HG03108 (cell line): ENCODE data around the gene RBMS3.
"Not testable (repeated sequence)": the region's sequence is repeated elsewhere in the genome, so short reads cannot be mapped to it uniquely, and the experiment has no call there.

Source experiments
- ATAC-seq: cut with Tn5 transposase; IDR thresholded peaks from one replicate; pipeline ENCODE4 v1.9.1; 2021; ENCODE audit warnings: moderate library complexity; ENCODE audit not compliant: unreplicated experiment

Gene RBMS3

DNA sequence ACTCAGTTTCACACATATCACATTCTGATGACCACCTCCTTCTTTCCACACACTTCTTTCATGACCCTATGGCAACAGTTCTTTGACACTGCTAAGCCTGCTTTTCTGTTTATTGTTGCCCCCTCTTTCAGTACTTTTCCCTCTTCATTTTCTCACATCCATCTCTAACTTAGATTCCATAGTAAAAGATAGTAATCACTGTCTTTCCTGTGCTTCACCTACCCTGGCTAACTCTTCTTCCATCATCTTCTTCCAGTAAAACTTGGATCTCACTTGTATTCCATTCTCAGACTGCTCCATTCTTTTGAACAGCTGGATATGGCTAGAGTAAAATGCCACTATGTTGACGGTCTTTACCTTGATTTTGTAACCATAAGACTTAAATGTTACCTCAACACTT, 692.9 kb downstream of the RBMS3 start:
- ATAC-seq = no peak

DNA sequence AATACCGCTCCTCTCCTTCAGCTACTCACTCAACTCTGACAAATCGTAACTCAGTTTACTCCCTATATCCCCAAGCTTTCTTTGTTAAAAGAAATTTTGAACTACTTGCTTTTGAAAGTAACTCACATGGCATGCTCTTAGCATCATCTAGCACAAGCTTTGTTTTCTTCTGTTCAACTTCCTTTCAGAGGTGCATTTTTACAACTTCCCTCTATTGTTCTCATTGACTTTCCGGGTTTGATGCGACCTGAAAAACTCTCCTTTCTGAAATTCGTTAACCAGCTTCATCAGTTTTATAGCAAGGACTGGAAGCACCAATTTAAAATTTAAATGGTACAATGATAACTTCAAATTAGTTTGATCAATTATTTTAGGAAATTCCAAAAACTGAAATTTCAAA, 696.0 kb downstream of the RBMS3 start:
- no peak for ATAC-seq

DNA sequence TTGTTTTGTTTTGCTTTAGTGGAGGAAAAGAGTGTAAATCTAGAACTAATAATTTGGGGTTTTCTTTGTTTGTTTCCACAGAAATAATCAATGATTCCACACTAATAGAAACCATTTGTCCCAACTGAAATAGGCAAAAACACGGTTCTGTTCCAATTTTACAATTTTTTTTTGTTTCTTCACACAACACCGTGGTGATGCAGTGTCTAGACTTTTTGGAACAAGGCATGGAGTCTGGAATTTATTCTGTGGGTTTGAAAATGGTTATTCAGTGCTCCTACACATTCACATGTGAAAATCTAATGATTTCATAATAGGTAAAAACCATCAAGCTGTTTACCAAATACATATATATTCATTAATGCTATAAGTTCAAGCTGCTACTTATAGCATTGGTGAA, 696.5 kb downstream of the RBMS3 start:
- no peak for ATAC-seq

DNA sequence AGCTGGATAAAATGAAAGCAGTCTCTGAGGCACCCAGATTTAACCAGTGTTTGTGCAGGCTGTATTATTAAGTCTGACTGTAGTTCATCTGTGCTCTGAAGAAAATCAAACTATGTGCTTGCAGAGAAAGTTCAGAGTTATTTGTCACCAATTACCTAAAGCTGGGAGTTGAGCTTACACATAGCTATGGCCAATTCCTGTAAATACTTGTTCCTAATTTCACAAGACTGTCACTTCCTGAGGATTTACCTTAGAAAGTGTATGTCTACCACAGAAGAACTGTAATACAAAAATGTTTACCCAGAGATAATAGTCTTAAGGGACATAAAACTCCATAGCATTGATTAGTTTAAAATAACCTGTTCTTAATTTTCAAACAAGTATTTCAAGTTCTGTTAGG, 697.2 kb downstream of the RBMS3 start:
- no peak for ATAC-seq

DNA sequence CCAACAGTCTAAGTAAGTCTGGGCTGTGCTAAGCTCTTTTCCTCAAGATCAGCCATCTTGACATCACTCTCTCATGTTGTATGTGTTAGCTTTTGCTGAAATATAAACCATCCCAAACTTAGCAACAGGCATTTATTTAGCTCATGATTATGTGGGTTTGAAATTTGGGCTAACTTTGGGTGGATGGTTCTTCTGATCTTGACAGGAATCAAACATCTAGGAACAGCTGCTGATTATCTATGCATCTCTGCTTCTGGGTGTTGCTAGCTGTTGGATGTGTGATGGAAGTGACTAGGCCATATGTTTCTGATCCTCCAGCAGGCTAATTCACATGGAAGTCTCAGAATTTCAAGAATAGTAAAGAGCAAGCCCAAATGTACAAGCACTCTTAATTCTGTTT, 710.3 kb downstream of the RBMS3 start:
- no peak for ATAC-seq

DNA sequence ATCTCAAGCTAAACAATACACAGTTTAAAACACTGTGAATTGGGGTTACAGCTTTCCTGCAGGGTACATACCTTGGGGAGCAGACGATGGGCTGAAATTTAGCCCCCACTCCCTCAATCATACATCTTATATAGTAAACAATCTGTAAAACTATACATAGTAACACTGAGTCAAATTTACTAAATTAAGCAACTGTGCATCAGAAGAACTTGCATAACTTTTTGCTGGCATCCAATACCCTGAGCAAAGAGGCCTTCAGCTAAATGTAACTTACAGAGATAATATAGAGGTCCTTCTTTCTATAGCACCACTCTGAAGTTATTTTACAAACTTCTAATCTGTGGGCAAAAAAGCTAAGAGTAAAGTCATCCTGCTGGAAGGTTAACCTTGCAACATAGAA, 721.9 kb downstream of the RBMS3 start:
- no peak for ATAC-seq

DNA sequence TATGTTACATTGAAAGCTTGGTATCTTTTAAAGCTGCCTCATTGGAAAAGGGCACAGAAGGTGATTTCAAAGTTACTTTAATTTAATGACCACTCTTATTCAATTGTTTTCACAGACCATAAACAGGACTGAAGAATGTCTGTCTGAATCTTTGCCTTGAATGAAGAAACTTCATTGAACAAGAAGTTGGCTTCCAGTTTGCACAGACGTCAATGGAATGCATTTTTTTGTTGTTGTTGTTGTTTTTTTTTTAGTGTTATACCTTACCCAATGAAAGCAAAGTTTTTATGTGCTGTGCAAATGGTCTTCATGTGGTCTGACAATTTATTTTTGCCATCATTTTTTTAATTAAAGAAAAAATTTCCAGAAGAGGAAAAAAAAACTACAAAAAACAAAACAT, 722.9 kb downstream of the RBMS3 start:
- no peak for ATAC-seq

DNA sequence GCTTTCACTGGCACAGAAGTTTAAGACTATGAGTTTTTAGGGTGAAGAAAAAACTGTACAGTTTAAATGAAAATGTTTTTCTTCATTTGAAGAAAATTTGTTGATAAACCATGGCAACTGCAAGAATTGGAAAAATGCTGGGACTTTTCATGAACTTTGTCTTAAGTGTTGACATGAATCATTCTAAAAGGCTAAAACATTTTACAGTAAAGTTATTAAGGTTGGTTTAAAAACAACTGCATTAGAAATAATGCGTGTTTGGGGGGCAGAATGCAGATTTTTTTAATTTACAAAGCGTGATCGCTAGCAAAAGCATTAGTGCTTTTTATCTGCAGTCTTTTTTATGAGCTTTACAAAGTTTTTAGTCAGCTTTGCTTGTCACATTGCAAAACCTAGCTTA, 723.6 kb downstream of the RBMS3 start:
- ATAC-seq = no peak

DNA sequence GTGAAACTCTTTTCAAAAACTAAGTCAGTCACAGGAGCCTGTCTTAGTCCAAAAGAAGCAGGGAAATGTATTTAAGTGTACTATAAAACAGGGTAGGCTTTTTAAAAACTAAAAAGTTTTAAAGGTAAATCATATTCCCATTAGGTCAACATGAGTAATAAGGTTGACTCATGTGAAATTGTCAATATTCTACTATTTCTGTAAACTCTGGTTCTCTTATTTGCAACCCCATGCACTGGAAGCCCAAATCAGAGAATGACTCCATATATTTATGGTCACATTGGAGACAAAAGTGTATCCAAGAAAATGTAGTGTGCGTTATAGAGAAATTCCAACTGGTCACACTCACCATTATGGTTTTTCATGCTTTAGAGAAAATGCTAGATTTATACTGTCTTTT, 725.2 kb downstream of the RBMS3 start:
- ATAC-seq = no peak

DNA sequence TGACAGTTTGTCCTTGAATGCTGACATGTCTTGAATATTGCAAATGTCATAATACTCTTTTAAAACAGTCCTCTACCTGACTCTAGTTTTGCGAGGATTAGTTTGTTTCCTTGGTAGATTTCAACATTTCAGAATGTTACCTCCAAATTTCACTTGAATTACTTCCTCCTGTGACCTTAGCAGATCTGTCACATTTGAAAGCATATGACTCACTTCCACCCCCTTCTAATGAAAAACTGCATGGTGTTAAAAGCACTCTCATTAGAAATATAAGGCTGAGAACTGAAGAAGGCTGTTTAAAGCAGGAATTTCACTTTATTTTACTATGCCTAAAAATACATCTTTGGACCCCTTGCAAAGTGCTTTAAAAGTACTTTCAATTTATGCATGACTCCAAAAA, 726.8 kb downstream of the RBMS3 start:
- no peak for ATAC-seq

DNA sequence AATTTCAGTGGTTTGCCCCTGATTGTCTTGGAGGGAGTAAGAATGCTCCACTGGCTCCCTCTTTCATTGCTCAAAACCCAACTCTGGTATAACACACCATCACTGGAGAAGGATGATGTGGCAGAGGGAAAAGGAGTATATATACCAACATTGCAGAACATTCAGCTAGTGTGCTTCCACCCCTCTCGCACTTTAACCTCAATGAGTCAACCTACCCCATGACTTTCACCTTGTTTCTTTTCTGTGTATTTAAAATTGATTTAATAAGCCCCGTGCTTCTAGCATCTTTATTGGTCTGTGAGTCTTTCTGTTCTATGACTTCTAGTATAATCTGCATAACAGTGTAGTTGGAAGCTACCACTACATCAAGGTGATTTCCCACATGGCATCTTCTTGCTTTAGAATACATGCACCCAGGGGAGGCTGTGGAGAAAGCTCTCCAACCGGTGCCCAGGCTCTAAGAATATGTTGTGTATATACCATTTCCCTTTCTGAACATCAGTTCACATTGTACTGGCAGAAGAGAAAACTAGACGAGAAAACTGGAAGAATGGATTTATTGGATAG, 730.4 kb downstream of the RBMS3 start:
- no peak for ATAC-seq

DNA sequence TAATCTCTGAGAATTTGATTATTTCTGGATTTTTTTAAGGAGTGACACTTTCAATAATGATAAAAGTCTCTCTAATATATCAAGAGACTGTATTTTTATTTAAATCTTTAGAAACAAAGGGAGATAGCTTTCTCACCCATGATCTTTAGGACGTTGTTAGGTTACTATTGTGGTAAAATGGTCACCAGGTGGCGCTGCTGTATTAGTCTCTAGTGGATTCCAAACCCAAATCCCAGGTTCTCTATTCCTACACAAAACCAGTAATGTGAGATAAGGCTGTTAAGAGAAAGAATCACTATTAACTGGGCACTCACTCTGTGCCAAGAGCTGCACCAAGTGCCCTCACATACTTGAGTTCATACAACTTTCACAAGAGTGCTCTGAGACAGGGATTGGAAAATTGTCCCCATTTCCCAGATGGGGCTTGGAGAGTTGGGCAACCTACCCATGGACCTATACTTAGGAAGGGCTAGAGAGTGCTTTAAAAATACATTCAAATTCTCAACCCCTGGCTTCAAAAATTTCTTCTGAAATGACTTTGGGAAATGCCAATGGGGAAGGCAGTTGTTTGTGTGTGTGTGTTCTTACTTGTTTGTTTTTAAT, 732.2 kb downstream of the RBMS3 start:
- no peak for ATAC-seq

DNA sequence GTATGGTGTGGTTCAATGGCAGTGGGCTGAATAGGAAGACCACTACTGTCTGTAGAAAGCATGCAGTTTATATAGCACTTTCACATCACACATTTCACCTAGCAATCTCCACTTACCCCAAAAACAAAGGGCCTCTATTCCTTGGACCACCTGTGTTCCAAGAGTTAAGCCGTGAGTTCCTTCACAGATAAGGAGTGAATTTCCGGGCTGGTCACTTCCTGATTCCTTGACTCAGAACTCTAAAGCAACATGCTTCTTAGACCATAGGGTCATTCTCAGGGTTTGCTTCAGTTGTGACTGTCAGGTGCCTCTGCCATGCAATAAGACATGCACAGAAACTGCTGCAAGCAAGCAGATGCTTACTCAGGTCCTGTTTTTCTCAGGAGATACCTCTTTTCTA, 737.0 kb downstream of the RBMS3 start:
- no peak for ATAC-seq

DNA sequence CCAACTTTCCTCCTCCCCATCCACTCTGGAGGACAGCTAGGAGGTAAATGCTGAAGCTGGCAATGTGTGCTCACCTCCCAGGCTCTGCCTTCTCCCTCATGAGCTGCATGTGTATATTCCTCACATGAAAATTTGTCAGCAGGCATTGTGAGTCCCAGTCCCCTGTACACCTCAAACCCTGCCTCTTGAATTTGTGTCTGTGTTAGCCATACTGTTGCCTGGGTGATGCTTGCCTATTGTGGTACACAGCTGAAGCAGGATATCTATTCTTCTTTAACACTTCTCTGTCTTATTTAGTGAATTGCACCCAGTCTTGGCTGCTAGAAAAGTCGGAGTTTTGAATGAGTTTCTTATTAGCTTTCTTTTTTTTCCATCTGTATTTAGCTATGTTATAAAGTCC, 739.5 kb downstream of the RBMS3 start:
- ATAC-seq = no peak

DNA sequence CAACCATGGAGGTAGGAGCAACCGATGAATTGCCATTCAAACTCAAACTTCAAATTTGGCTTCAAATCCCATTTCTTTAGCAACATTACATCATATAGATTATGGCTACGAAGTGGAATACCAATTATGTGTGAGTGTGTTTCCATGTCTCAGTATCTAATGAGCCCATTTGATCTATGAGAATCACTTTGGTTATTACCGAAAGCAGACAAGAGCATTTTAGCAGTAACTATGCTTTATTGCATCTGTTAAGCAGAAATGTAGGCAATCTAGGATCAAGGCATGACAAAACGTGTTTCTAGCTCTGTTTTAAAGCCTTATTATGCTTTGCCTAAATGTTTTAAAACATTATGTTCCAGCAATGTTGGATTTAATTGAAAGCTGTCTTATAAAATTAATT, 743.6 kb downstream of the RBMS3 start:
- no peak for ATAC-seq

DNA sequence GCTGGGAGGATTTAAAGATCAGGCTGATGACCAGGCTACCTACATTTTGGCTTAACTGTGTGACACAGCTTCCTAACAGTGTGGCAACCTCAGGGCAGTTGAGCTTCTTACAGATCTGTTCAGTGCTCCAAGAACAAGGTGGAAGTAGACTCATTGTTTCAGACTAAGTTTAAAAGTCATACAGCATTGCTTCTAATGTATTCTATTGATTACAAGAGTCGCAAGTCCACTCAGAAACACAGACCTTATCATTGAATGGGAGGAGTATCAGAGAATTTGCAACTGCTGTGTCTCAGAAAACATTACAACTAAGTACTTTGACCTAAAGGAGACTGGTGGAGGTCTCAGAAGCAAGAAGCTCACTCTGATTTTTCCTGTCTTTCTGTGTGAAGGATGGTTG, 746.0 kb downstream of the RBMS3 start:
- no peak for ATAC-seq

DNA sequence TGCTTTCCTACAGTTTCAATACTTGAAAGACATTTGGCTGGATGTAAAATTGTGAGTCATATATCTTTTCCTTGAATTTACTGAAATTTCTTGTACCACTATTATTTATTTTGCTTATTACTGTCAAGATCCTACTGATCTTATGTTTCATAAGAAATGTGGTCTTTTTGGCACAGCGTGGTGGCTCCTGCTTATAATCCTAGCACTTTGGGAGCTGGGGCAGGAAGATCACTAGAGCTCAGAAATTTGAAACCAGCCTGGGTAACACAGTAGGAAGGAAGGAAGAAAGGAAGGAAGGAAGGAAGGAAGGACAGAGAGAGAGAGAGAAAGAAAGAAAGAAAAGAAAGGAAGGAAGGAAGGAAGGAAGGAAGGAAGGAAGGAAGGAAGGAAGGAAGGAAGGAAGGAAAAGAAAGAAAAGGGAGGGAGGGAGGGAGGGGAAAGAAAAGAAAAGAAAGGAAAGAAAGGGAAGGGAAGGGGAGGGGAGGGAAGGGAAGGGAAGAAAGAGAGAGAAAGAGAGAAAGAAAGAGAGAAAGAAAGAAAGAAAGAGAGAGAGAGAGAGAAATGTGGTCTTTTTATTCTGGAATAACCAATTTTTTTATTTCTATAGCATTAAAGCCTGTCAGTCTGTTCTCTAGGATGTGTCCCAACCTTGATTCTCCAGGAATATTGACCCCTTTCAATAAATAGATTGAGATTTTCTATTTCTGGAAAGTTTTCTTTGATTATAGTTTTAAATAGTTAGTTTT, 753.5 kb downstream of the RBMS3 start:
- no peak for ATAC-seq

DNA sequence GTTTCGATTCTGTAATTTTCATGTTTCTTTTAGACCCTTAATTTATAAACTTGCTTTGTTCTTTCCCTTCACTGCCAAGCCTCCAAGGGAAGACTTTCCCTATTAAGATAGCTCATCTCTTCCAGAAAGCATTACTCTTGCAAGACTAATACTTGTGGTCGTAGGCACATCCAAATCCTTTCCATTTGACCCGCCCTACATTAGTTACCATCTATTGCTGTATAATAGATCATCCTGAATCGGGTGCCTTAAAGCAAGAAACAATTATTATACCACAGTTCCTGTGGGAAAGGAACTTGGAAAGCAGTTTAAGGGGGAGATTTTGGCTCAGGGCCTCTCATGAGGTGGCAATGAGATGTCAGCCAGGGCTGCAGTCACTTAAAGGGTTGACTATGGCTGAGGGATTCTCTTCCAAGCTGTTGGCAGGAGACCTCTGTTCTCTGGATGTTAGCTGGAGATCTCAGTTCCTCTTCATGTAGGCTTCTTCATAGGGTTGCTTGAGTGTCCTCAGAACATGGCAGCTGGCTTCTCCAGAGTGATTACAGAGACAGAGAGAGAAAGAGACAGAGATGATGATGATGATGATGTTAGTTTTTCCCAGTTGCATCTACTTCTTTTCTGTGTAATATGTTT, 755.2 kb downstream of the RBMS3 start:
- ATAC-seq = no peak

DNA sequence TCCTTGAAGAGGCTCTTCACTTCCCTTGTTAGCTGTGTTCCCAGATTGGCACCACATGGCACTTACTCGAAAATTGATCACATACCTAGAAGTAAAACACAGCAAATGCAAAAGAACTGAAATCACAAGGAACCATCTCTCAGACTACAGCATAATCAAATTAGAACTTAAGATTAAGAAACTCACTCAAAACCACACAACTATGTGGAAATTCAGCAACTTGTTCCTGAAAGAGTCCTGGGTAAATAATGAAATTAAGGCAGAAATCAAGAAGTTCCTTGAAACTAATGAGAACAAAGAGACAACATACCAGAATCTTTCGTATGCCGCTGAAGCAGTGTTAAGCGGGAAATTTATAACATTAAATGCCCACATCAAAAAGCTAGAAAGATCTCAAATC, 759.3 kb downstream of the RBMS3 start:
- no peak for ATAC-seq

DNA sequence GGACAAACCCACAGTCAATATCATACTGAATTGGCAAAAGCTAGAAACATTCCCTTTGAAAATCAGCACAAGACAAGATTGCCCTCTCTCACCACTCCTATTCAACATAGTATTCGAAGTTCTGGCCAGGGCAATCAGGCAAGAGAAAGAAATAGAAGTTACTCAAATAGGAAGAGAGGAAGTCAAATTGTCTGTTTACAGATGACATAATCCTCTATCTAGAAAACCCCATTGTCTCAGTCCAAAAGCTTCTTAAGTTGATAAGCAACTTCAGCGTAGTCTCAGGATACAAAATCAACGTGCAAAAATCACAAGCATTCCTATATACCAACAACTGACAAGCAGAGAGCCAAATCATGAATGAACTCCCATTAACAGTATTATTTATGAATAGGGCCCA, 760.6 kb downstream of the RBMS3 start:
- ATAC-seq = not testable (repeated sequence)

DNA sequence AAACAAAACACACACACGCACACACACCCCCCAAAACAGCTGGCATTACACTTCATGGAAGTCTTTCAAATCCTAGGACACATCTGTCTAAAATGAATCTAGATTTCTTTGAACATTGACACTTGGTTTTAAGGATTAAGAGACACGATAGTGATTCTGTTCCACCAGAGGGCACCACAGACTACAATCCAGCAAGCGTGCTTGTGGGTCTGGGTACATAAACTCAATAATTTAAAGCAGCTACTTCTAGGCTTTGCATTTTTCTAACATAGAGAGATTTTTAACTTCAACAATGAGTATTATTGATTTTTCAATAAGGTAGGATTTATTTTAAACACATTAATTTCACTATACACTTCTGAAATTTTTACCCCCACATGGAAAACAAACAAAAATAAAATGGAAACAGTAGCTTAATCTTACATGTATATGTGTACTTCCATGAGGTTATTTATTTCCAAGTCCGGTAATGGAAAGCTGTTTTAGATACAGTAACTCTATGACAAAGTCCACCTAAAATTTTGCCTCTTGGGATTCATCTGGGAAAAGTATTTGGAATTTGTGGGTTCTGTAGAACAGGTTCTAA, 761.5 kb downstream of the RBMS3 start:
- no peak for ATAC-seq
